Ammon's horn (tissue), 1 donor: ENCODE data around the gene SLC26A8.
A peak's percentile ranks its signal among the peaks of the same experiment; 100 is the strongest.
"Not testable (repeated sequence)": the region's sequence is repeated elsewhere in the genome, so short reads cannot be mapped to it uniquely, and the experiment has no call there.

ENCODE experiments used
- DNase-seq: peaks from one replicate; pipeline ENCODE4 v3.0.0-alpha.2; 2016; ENCODE audit warnings: low spot score

Gene SLC26A8

DNA sequence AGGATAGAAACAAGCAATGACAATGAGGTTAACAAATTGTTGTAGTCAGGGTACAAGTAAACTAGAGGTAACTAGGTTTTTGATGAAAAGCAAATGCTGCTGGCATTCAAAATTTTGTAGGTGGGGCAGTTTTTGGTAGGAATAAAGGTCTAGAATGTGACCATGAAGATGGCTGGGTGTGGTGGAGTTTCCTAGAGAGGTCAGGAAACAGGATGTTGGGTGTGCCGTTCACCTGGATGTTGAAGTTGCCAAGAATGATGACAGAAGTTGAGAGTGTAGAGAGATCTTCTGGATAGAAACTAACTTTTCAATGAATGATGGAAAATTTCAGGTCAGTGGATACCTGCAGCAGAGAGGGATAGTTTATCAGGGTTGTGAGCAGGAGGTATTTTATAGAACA lies 25.9 kb upstream of the SLC26A8 start:
- DNase-seq: no peak

DNA sequence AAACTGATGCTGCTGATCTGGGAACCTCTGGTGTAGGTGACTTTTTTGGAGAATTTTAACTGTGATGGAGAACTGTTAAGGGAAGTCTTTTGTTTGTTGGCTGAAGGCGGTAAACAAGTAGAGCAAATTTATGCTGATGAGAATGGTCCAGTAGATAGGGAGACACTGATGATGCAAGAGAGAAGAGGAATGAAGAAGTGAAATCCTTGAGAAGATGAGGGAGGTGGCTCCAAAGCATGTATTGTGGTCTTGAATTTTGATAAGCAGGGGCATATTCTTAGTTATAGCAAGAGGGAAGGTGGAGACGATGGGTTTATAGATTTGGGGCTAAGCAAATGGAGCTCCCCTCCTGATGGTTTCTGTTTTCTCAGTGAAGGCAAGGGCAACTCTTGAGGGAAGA lies 25.1 kb upstream of the SLC26A8 start:
- DNase-seq: no peak

DNA sequence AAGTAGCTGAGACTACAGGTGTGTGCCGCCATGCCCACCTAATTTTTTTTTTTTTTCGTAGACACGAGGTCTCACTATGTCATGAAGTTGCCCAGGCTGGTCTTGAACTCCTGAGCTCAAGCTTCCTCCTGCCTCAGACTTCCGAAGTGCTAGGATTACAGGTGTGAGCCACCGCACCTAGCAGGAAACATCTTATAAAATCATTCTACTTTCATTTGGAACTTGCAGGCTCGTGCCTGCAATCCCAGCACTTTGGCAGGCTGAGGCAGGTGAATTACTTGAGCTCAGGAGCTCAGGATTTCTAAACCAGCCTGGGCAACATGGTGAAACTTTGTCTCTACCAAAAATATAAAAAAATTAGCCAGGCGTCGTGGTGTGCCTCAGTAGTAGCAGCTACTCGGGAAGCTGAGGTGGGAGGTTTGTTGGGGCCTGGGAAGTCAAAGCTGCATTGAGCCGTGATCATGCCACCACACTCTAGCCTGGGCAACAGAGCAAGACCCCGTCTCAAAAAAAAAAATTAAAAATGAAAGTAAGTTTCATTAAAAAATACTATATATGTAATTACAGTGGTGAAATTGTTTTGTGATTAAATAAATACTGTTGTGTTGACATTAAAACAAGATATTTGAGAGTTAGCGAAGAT lies 18.3 kb upstream of the SLC26A8 start:
- no peak for DNase-seq

DNA sequence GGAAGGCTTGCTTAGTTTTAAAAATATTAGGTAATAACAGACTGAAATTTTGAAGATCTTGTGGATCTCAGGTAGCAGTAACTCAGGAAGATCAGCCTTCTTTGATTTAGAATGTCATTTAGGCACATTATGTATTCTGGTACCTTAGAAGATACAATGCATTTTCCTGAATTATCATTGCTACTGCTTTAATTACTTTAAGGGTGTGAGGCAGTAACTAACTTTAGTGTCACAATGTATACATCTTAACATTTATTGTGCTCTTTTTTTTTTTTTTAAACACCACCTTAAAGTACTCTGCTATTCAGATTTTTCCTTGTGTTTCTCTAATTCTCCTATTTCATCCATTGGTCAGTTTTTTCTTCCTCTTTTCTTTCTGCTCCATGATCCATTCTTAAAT lies 16.5 kb upstream of the SLC26A8 start:
- DNase-seq: no peak

DNA sequence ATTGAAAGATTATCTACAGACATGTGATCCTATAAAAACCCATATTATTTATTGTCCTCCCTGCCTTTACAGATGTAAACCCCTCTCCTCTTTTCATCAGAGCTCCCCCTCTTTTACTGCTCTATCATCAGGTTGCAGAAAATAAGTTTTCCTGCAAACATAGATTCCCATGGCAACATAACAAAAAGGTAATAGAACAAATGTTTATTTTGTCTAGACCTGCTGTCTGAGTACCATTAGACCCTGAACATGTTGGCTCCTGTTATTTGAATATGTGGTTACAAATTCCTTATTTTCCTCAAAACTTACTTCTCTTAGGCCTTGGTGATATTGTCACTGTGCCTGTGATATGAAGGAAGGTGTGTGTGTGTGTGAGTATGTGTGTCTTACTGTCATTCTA lies 14.7 kb upstream of the SLC26A8 start:
- no peak for DNase-seq

DNA sequence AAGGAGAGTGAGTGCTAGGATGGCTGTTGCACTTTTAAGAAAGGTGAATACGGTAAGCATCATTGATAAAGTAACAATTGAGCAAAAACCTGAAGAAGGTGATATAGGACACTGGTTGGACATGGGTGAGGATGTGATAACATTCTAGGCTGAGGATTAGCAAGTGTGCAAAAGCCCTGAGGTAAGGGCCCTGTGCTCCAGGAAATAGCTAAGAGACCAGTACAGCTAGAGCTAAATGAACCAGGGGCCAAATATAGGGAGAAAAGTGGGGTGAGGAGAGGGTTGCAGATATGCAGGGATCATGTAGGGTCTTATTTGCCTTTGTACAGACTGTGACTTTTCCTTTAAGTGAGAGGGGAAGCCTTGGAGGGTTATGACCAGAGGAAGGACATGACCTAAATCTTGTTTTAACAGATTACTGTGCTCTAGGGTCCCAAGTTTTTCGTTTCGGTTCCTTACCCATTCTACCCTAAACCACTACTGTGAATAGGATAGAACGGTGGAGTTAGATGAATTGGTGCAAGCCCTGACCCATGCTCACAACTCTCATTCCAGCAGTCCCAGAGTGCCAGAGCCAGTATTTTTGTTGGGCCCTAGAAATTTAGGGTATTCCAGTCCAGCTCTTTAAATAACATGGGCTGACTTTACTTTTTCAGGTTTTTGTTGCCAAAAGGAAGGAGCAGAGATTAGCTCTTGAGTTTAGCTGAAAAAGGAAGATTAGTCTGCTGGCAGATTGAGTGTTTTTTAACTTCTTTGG lies 13.9 kb upstream of the SLC26A8 start:
- no peak for DNase-seq

DNA sequence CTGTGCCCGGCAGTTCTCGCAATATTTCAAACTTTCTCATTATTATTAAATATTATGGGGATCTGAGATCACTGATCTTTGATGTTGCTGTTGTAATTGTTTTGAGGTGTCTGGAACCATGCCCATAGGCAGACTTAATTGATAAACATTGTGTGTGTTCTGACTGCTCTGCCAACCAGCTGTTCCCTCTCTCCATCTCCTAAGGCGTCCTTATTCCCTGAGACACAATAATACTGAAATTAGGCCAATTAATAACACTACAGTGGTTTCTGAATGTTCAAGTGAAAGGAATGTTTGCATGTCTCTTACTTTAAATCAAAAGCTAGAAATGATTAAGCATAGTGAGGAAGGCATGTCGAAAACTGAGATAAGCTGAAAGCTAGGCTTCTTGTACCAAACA lies 10.8 kb upstream of the SLC26A8 start:
- no peak for DNase-seq

DNA sequence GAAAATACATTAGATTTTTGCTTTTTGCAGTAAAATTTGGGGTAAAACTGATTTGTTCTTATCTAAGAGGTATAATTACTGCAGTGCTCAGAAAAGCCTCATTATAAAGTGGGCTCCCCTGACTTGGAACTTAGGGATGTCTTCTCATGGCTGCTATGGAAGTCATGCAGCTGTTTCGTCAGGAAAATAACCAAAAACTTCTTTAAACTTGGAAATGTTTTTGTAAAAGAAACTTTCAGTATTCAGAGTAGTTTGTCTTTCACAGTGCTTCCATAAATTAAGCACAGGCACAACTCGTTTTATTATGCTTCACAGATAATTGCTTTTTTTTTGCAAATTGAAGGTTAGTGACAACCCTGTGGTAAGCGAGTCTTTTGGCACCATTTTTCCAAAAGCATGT lies 10.0 kb upstream of the SLC26A8 start:
- DNase-seq: no peak

DNA sequence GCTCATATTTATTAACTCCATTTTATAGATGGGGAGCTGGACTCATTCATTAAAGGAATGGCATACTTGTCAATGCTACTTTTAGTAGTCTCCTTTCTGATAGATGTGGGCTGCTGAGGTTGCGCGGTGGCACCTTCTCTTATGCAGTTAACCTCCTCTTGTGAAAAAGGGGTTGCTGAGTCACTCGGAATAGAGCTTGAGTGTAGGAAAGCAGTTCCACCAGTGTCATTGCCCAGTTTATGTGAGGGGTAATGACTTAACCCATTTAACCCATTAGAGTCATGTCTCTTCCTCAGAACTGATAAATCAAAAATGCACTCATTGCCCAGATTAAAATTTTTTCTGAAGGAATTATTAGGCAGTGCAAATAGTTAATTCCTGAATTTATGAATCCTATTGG lies 9.5 kb upstream of the SLC26A8 start:
- DNase-seq: no peak

DNA sequence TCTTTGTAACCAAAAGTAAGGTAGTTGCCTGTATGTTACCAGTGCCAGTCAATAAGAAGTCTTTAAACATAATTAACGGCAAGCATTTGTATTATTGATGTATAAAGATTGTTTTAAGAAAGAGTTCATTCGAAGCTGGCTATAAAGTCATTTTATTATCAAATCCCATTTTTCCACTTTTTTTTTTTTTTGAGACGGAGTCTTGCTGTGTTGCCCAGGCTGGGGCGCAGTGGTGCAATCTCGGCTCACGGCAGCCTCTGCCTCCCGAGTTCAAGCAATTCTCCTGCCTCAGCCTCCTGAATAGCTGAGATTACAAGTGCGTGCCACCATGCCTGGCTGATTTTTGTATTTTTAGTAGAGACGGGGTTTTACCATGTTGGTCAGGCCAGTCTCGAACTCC lies 8.7 kb upstream of the SLC26A8 start:
- DNase-seq: not testable (repeated sequence)

DNA sequence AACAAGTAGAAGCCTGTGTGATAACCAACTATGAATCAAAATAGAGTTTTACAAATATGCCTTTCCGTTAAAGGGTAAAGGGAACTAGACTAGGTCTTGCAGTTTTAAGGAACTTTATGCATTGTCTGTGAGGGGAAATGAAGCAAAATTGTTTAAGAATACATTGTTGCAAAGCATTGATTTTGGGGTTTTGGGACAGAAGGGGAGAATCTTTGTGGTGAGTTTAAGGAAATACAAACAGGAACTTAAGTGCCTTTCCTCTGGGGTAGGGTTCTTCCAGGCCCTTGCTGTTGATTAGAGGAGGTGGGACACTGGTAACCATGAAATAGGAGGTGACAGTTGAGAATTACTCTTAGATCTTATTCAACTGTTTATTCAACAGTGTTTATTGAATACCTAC lies 7.8 kb upstream of the SLC26A8 start:
- DNase-seq: no peak

DNA sequence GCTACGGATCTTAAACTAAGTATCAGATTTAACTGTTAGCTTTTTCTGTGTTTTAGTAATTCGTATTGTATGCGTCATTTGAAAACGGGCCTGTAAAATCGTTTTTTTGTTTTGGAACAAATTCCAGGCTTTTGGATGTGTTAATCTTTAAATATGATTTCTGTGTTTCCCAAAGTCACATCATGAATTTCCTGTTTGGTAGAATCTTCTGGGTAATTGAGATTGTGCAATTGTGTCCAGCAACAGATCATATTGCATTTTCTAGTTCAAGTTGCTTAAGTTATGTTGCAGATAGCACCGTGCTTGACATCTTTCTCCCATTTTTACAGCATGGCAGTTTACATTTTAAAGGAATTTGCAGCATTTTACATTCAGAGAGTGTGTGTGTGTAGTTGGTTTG lies 5.0 kb upstream of the SLC26A8 start:
- no peak for DNase-seq

DNA sequence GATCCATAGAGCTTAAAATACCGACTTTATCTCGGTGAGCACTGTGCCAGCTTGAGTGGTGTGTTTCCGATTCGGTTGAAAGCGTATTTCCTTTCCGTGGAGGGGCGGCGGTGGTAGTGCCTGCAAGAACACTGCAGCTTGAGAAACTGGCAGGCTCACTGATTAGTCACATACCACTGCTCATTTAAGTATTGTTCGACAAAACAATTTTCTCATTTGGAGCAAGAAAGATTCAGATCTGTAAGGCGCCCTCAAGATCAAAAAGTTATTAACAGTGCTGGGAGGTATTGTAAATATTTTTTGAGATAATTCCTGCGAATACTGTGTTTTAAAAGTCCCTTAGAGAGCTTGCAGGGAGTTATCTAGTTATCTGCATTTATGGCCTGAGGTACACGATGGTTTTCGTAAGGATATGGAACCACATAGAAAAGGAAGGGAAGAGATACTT lies 4.5 kb upstream of the SLC26A8 start:
- DNase-seq: peak; percentile 79

DNA sequence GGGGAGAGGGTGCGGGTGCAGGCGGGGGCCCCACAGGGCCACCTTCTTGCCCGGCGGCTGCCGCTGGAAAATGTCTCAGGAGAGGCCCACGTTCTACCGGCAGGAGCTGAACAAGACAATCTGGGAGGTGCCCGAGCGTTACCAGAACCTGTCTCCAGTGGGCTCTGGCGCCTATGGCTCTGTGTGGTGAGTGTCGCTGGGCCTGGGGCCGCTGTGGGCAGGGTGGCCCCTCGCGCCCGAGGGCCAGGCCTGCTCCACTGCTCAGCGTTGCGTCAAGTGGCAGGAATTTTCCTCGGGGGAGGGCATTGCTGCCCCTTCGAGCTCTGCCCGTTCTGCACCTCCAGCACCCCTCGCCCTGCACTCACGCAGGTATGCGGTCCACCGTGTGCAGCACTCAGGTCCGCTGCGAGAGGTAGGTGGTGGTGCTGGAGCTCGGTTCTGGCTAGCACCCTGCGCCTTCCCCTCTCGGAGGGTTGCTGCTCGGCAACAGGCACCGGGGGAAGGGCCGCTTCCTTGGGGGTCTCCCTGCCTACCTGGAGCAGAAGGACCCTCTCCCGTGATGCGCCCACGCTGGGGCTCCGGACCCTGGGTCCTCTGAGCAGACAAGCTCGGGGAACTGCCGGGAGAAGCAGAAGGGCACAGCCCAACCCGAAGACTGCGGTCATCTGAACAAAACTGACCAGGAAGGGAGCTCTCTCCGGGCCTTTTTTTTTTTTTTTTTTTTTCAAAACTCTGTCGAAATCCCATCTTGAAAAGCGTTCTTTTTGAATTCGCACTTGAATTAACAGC lies 3.8 kb upstream of the SLC26A8 start:
- DNase-seq: peak; percentile 30

DNA sequence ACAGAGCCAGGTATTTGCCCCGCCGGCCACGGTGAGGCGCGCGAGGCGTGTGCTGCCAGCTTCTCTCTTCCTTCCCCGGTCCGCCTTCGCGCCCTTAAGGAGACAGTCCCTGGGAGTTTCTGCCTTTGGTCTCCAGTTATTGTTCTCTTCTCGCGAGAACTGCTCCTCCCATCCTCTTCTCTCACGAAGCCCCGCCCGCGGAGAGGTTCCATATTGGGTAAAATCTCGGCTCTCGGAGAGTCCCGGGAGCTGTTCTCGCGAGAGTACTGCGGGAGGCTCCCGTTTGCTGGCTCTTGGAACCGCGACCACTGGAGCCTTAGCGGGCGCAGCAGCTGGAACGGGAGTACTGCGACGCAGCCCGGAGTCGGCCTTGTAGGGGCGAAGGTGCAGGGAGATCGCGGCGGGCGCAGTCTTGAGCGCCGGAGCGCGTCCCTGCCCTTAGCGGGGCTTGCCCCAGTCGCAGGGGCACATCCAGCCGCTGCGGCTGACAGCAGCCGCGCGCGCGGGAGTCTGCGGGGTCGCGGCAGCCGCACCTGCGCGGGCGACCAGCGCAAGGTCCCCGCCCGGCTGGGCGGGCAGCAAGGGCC lies 3.2 kb upstream of the SLC26A8 start, which contains the start of gene MAPK14:
TSS of gene MAPK14 (plus strand) at position 308 of the 587 bp plus-strand sequence. CDS start 350 bp downstream, outside the sequence.
- DNase-seq: peak; percentile 99

DNA sequence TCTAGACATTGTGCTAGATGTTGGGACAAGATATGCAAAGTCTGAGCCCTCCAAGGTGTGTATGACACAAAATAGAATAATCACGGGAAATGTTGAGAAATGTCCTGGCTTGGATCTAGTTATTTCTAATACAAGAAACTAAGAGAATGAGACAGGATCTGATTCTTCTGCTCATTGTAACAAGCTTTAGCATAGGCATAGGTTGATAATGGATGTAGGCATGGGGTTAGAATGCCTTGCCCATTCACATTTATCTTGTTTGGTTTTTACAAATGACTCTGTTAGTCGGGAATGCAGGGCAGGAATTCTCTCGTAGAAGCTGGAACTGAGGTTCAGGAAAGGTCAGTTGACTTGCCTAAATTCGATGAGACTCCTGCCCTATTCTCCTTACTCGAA lies 1.5 kb upstream of the SLC26A8 start:
- DNase-seq: no peak

DNA sequence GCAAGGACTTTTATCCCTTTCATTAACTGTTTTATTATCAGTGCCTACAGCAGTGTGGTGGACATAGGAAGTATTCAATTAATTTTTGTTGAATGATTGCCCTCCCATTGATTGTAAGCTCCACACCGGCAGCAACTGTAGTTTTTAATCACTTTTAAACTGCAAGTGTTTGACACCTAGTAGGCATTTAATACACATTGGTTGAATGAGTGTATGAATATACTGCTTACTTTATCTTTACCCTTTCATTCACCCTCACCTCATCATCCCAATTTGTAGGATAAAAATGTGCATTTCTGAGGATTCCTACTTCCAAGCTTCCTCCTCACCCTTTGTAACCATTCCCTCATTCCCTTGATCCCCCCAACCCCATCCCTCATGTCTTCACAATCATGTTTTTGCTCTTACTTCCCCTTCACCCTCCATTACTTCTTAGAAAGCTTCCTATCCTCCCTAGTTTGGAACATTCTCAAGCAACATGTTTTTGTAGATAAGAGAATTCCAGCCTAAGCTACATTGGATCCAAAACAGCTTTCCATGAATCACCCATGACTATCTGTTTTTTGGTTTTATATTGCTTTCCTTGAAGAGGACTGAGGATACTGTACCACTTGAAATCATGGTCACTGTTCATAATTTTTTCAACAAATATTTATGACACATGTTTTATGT lies 955 bp upstream of the SLC26A8 start:
- DNase-seq: no peak

DNA sequence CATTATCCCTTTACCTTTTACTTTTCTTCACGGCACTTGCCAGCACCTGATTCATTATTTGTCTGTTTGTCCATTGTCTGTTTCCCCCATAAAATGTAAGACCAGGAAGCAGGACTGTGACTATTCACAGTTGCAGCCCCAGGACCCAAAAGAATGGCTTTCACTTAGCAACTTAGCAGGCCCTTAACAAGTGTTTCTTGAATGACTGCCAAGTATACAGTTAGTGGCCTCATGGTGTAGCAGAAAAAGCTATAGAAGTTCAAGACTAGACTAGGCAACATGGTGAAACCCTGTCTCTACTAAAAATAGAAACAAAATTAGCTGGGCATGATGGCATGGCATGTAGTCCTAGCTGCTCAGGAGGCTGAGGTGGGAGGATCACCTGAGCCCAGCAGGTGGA lies 4.3 kb downstream of the SLC26A8 start:
- no peak for DNase-seq

DNA sequence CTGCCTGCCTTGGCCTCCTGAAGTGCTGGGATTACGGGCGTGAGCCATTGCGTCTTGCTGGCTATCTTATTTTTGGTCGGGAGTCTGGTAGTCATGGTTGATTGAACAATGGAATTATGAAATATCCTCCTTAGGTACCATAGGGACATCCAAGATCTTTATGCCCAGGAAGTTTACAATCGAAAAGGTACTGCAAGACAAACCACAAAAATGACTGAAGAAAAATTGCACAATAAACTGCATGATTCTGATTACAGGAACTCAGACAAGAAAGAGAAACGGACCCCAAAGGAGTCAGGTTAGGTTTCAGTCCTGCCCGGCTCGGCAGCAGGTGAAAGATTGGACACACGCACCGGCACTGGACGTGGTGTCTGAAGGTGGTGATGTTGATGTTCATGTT lies 5.3 kb downstream of the SLC26A8 start:
- no peak for DNase-seq

DNA sequence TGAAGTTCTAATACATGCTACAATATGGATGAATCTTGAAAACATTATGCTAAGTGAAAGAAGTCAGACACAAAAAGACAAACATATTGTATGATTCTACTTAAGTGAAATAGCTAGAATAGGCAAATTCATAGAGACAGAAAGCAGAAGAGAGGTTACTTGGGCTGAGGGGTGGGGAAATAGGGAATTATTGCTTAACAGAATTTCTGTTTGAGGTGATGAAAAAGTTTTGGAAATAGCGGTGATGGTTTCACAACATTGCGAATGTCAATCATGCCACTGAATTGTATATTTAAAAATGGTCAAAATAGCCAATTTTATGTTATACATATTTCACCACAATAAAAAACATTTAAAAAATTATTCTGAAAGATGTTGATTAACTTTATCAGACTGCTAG lies 6.1 kb downstream of the SLC26A8 start:
- DNase-seq: no peak

DNA sequence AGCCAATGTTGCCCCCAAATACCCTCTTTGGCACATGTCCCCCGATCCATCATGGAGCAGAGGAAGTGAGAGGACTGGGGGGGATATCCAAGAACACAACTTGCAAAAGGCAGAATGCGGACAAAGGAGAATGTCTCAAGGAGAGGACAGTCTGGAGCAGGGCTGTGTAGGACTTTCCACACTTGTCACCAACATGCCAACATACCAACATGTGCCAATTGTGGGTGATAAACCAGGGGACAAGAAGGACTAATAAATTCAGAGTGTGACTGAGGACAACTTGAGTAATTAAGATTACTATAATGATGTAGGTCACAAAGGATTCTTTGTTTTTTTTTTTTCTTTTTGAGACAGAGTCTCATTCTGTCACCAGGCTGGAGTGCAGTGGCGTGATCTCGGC lies 8.8 kb downstream of the SLC26A8 start:
- no peak for DNase-seq

DNA sequence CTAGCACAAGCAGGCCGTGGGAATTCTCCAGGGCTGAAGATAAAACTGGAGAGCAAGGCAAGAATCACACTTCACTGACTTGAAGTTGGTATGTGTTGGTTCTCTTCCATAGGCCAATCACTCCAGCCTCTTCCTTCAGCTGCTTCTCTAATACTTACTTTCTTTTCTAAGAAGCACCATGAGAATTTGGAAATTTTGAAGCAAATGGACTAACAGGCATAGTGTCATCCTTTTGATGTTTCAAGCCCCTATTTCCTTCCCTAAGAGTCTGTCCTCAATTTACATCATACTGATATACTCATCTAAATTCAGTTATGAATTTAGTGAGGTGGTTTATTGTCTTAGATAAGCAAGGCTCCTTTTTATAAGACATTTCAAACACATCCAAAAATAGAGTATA lies 24.0 kb downstream of the SLC26A8 start:
- DNase-seq: no peak
